Thymus (tissue), 2 donors: ENCODE data around the gene NDUFB11. TPM values are rescaled to one million over a fixed set of nuclear protein-coding genes. Genes with fewer than 3 reads are reported as not detected.

Experiments
- polyA plus RNA-seq: library from polyadenylated mRNA; stranded (reverse); fragments of 200-250 nt; gene quantifications from one replicate; pipeline ENCODE4 v1.2.3, GENCODE V29; 2013
- total RNA-seq: library from RNA; stranded (reverse); fragments of 120-200 nt; gene quantifications from one replicate; pipeline ENCODE4 v1.2.4, GENCODE V29; 2013
- donor health status: healthy.

Gene NDUFB11
- total and polyA plus RNA-seq, 2 donors, result 59.2 to 109 TPM

Other genes with a start within 250 kb of the NDUFB11 start
- 4.4 TPM for gene JADE3, start 232.3 kb downstream of the NDUFB11 start, total RNA-seq
- 3.8 TPM for gene JADE3, start 232.3 kb downstream of the NDUFB11 start, polyA plus RNA-seq
- 0.28 TPM for gene RGN, start 66.3 kb downstream of the NDUFB11 start, total RNA-seq
- gene RGN, start 66.3 kb downstream of the NDUFB11 start, polyA plus RNA-seq, result 2.3 TPM
- 31.2 TPM for gene RBM10, start 519 bp upstream of the NDUFB11 start, total RNA-seq
- 31.9 TPM for gene RBM10, start 519 bp upstream of the NDUFB11 start, polyA plus RNA-seq
- 99.8 TPM for gene UBA1, start 49.1 kb upstream of the NDUFB11 start, total RNA-seq
- gene UBA1, start 49.1 kb upstream of the NDUFB11 start, polyA plus RNA-seq, result 80.4 TPM
- 28.8 TPM for gene CDK16, start 74.0 kb upstream of the NDUFB11 start, total RNA-seq
- 41.9 TPM for gene CDK16, start 74.0 kb upstream of the NDUFB11 start, polyA plus RNA-seq
- 26.7 TPM for gene USP11, start 88.3 kb upstream of the NDUFB11 start, total RNA-seq
- gene USP11, start 88.3 kb upstream of the NDUFB11 start, polyA plus RNA-seq, result 40.9 TPM
- gene ZNF157, start 225.9 kb upstream of the NDUFB11 start, total RNA-seq, result 0.57 TPM
- gene ZNF157, start 225.9 kb upstream of the NDUFB11 start, polyA plus RNA-seq, result 0.30 TPM